HepG2 (cell line): ENCODE measurements around the gene MEPCE. TPM values are rescaled to one million over a fixed set of nuclear protein-coding genes. Genes with fewer than 3 reads are reported as not detected.

Source experiments
- EHMT2 ChIP-seq: fragments of 200-600 bp; sonication (generic); IDR thresholded peaks from 2 replicates; pipeline ENCODE4 v1.7.0; 2017; ENCODE audit warnings: antibody characterized with exemption, low read depth, low read length, borderline replicate concordance
- GABPA ChIP-seq, 2 experiments: IDR thresholded peaks; 2 replicates each; pipeline ENCODE4 v1.6.1; 2011 to 2016; ENCODE audit warnings: low read depth in 2 of 2, low read length in 1 of 2, missing biosample characterization in 1 of 2, missing genetic modification characterization in 1 of 2
- HINFP ChIP-seq: sonication (generic); formaldehyde crosslinking; IDR thresholded peaks from 2 replicates; pipeline ENCODE4 v1.4.0; 2020; ENCODE audit warnings: low read depth, mild to moderate bottlenecking, missing genetic modification reagents
- HIVEP1 ChIP-seq: sonication (generic); formaldehyde crosslinking; IDR thresholded peaks from 2 replicates; pipeline ENCODE4 v1.4.0; 2020; ENCODE audit warnings: mild to moderate bottlenecking, missing genetic modification reagents
- ISL2 ChIP-seq: sonication (generic); formaldehyde crosslinking; IDR thresholded peaks from 2 replicates; pipeline ENCODE4 v1.5.0; 2020; ENCODE audit warnings: missing genetic modification reagents
- KDM5A ChIP-seq: fragments of 200-600 bp; sonication (generic); IDR thresholded peaks from 2 replicates; pipeline ENCODE4 v1.7.0; 2018; ENCODE audit warnings: antibody characterized with exemption, mild to moderate bottlenecking, low read length, borderline replicate concordance
- MAX ChIP-seq: IDR thresholded peaks from 2 replicates; pipeline ENCODE4 v1.6.1; 2012; ENCODE audit warnings: inconsistent platforms
- MTA1 ChIP-seq: sonication (generic); formaldehyde crosslinking; IDR thresholded peaks from 2 replicates; pipeline ENCODE4 v1.4.0; 2020; ENCODE audit warnings: missing genetic modification reagents, mild to moderate bottlenecking, borderline replicate concordance
- RXRA ChIP-seq: sonication (generic); formaldehyde crosslinking; IDR thresholded peaks from 2 replicates; pipeline ENCODE4 v1.5.1; 2020; ENCODE audit warnings: missing genetic modification reagents
- SNAI1 ChIP-seq: sonication (generic); formaldehyde crosslinking; IDR thresholded peaks from 2 replicates; pipeline ENCODE4 v1.5.0; 2020; ENCODE audit warnings: mild to moderate bottlenecking, missing genetic modification reagents, borderline replicate concordance
- TCF7 ChIP-seq: sonication (generic); IDR thresholded peaks from 2 replicates; pipeline ENCODE4 v1.6.1; 2016; ENCODE audit warnings: antibody characterized with exemption, low read depth
- ZBTB1 ChIP-seq: sonication (generic); formaldehyde crosslinking; IDR thresholded peaks from 2 replicates; pipeline ENCODE4 v1.4.0; 2020; ENCODE audit warnings: missing genetic modification reagents, borderline replicate concordance
- ZFP36 ChIP-seq: fragments of 150-350 bp; IDR thresholded peaks from 2 replicates; pipeline ENCODE4 v1.6.1; 2018; ENCODE audit warnings: borderline replicate concordance, low read length, low read depth; ENCODE audit not compliant: partially characterized antibody
- ZFY ChIP-seq: sonication (generic); formaldehyde crosslinking; IDR thresholded peaks from 2 replicates; pipeline ENCODE4 v1.4.0; 2020; ENCODE audit warnings: missing genetic modification reagents
- ZMYM4 ChIP-seq: sonication (generic); formaldehyde crosslinking; IDR thresholded peaks from 2 replicates; pipeline ENCODE4 v1.8.1; 2023; ENCODE audit warnings: mild to moderate bottlenecking, missing genetic modification reagents
- ZNF263 ChIP-seq: sonication (generic); formaldehyde crosslinking; IDR thresholded peaks from 2 replicates; pipeline ENCODE4 v1.4.0; 2020; ENCODE audit warnings: missing genetic modification reagents
- ZNF333 ChIP-seq: sonication (generic); formaldehyde crosslinking; IDR thresholded peaks from 2 replicates; pipeline ENCODE4 v1.4.0; 2020; ENCODE audit warnings: mild to moderate bottlenecking, missing genetic modification reagents, borderline replicate concordance
- ZNF513 ChIP-seq: sonication (generic); formaldehyde crosslinking; conservative IDR thresholded peaks from 2 replicates; pipeline ENCODE4 v1.5.0; 2020; ENCODE audit warnings: missing genetic modification reagents
- ZNF549 ChIP-seq: sonication (generic); formaldehyde crosslinking; IDR thresholded peaks from 2 replicates; pipeline ENCODE4 v1.5.0; 2020; ENCODE audit warnings: missing genetic modification reagents
- ZNF570 ChIP-seq: sonication (generic); formaldehyde crosslinking; IDR thresholded peaks from 2 replicates; pipeline ENCODE4 v1.4.0; 2020; ENCODE audit warnings: mild to moderate bottlenecking, missing genetic modification reagents, borderline replicate concordance
- ZNF597 ChIP-seq: sonication (generic); formaldehyde crosslinking; IDR thresholded peaks from 2 replicates; pipeline ENCODE4 v1.5.0; 2020; ENCODE audit warnings: missing genetic modification reagents
- ZNF770 ChIP-seq: sonication (generic); formaldehyde crosslinking; IDR thresholded peaks from 2 replicates; pipeline ENCODE4 v1.5.0; 2020; ENCODE audit warnings: mild to moderate bottlenecking, missing genetic modification reagents
- ZNF777 ChIP-seq: sonication (generic); formaldehyde crosslinking; IDR thresholded peaks from 2 replicates; pipeline ENCODE4 v1.4.0; 2020; ENCODE audit warnings: missing genetic modification reagents
- ZNF878 ChIP-seq: sonication (generic); formaldehyde crosslinking; IDR thresholded peaks from 2 replicates; pipeline ENCODE4 v1.8.1; 2023; ENCODE audit warnings: mild to moderate bottlenecking, missing genetic modification reagents, moderate library complexity
- ZNF891 ChIP-seq: sonication (generic); formaldehyde crosslinking; IDR thresholded peaks from 2 replicates; pipeline ENCODE4 v1.5.0; 2020; ENCODE audit warnings: mild to moderate bottlenecking, missing genetic modification reagents
- polyA plus RNA-seq, 8 experiments: library from polyadenylated mRNA; depleted of rRNA in 3 of 8; stranded (reverse) in 7 of 8; unstranded in 1 of 8; fragments of >200 nt; fragmentation: Illumina TruSeq in 4 of 8; extraction: Trizol in 4 of 8; gene quantifications; 2 replicates each; pipeline versions ENCODE4 v1.2.1 to v1.2.3, GENCODE V29; 2011 to 2016; ENCODE audit warnings: low read depth in 4 of 8, missing spikeins in 1 of 8, mixed read lengths in 1 of 8; ENCODE audit not compliant: insufficient read depth in 1 of 8
- total RNA-seq, 5 experiments: library from RNA; depleted of rRNA; stranded (reverse); fragments of >200 nt; fragmentation: Illumina TruSeq; extraction: Trizol; gene quantifications; 2 replicates each; pipeline ENCODE4 v1.2.3, GENCODE V29; 2016; ENCODE audit warnings: low read depth in 1 of 5

MEPCE gene
- total and polyA plus RNA-seq, 2 of the 13 experiments (the other 11 are each of a cell fraction or from before 2014, with no cell fraction given): 12.3 to 26.0 TPM

- TF ChIP-seq HINFP (CRISPR knock-in tag): 0 out of 2 replicates have a peak, but pooled peaks have one; percentile 27
- TF ChIP-seq ZNF333 (CRISPR knock-in tag): no peak
- no peak for TF ChIP-seq TCF7
- TF ChIP-seq ZNF549 (CRISPR knock-in tag): no peak
- no peak for TF ChIP-seq ZNF597 (CRISPR knock-in tag)
- peak; percentile 24; the same call in 1 of the 2 replicates for TF ChIP-seq RXRA (CRISPR knock-in tag)
- no peak for TF ChIP-seq ZNF878 (CRISPR knock-in tag)
- no peak for TF ChIP-seq ZFP36
- no peak for TF ChIP-seq MTA1 (CRISPR knock-in tag)
- TF ChIP-seq ZNF570 (CRISPR knock-in tag): no peak
- no peak for TF ChIP-seq ZBTB1
- peak; percentile 48; the same call in 1 of the 2 replicates for TF ChIP-seq ZNF263 (CRISPR knock-in tag)
- no peak for TF ChIP-seq ZNF513 (CRISPR knock-in tag)
- TF ChIP-seq MAX: peak; percentile 18; the same call in 1 of the 2 replicates
- peak; percentile 72 for TF ChIP-seq ZNF770
- TF ChIP-seq ZNF777: peak; percentile 80
- 0 out of 2 replicates have a peak, but pooled peaks have one; percentile 17 for TF ChIP-seq ISL2 (CRISPR knock-in tag)
- peak; percentile 37; the same call in 1 of the 2 replicates for TF ChIP-seq ZFY (CRISPR knock-in tag)
- TF ChIP-seq EHMT2: no peak
- no peak for TF ChIP-seq HIVEP1
- TF ChIP-seq ZMYM4 (CRISPR knock-in tag): peak; percentile 33; the same call in 1 of the 2 replicates
- TF ChIP-seq GABPA (IDR thresholded peaks at IDR 0.05; ENCODE audit: low read depth, low read length): no peak
- no peak for TF ChIP-seq GABPA (CRISPR knock-in tag; IDR thresholded peaks at IDR 0.05; ENCODE audit: low read depth)
- no peak for TF ChIP-seq SNAI1 (CRISPR knock-in tag)
- TF ChIP-seq ZNF891 (CRISPR knock-in tag): no peak
- TF ChIP-seq KDM5A: no peak
Measured at GRCh38 chr7:100483090-100483721, 53.6 kb downstream of the MEPCE start (continued).
